ENCODE data around the gene CA9.

The CA9 gene

GRCh38 chr9:35717132-35717870, 43.6 kb downstream of the CA9 start:
- no peak for DNase-seq (ENCODE audit: low spot score)

- no peak for DNase-seq (ENCODE audit: low spot score)
Measured at GRCh38 chr9:35718721-35719511, 45.2 kb downstream of the CA9 start.

- no peak for DNase-seq (ENCODE audit: low spot score)
Measured at GRCh38 chr9:35719546-35719945, 45.8 kb downstream of the CA9 start.

GRCh38 chr9:35723426-35723825, 49.7 kb downstream of the CA9 start:
- DNase-seq (ENCODE audit: low spot score), result no peak

- DNase-seq (ENCODE audit: low spot score), result no peak
Measured at GRCh38 chr9:35723908-35724307, 50.2 kb downstream of the CA9 start.

- no peak for DNase-seq (ENCODE audit: low spot score)
Measured at GRCh38 chr9:35725362-35725761, 51.6 kb downstream of the CA9 start.

GRCh38 chr9:35726931-35727330, 53.2 kb downstream of the CA9 start:
- DNase-seq (ENCODE audit: low spot score), result peak; percentile 41

GRCh38 chr9:35727676-35728040, 53.9 kb downstream of the CA9 start:
- DNase-seq (ENCODE audit: low spot score), result no peak

- DNase-seq (ENCODE audit: low spot score), result peak; percentile 80
Measured at GRCh38 chr9:35728041-35728971, 54.6 kb downstream of the CA9 start.

- no peak for DNase-seq (ENCODE audit: low spot score)
Measured at GRCh38 chr9:35729101-35729500, 55.4 kb downstream of the CA9 start.

- peak; percentile 86 for DNase-seq (ENCODE audit: low spot score)
Measured at GRCh38 chr9:35729700-35730485, 56.2 kb downstream of the CA9 start.

GRCh38 chr9:35730486-35730854, 56.7 kb downstream of the CA9 start:
- no peak for DNase-seq (ENCODE audit: low spot score)

Measured in AG08396 (cell line).